Erythroblast (primary cell): ENCODE data around the gene TNNT2.

ENCODE experiments used
- GATA1 ChIP-seq: IDR thresholded peaks from 2 replicates; pipeline ENCODE4 v1.6.1; 2011; ENCODE audit warnings: low read depth, mild to moderate bottlenecking, control low read depth, low read length, moderate library complexity
- POLR2A ChIP-seq: IDR thresholded peaks from 2 replicates; pipeline ENCODE4 v1.6.1; 2011; ENCODE audit warnings: mild to moderate bottlenecking, low read length

DNA sequence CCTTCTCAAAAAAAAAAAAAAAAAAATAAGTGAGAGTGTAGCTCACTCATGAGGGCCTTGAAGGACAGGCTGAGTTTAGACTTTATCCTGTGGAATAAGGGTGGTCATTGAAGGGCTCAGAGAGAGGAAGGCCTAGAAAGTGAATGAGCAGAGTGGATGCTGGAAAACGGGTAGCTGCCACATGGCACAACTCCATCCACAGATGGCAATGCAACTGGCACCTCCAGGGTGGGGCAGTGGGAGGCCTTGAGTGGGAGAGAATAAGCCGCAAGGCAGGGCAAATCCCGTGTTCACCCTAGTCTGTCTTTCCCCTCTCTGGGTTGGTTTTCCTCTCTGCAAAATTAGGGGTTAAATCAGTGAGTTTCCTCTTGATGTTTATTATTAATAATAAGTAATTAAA, 41.0 kb upstream of the TNNT2 start:
- TF ChIP-seq POLR2A (no peak), GATA1 (no peak)
